Skeletal muscle cell (primary cell): ENCODE data around the gene FBXO24.

Source experiments
- DNase-seq: peaks from one replicate; pipeline ENCODE4 v3.0.0-alpha.2; 2010; ENCODE audit warnings: low read depth
- H3K4me3 ChIP-seq: 2 replicates; pipeline ENCODE4 v1.5.1; 2011; ENCODE audit warnings: low read depth, mild to moderate bottlenecking, control low read depth, low read length, moderate library complexity

FBXO24 gene

GRCh38 chr7:100641463-100641859 is 55.3 kb downstream of the FBXO24 start, which contains the start of gene TFR2:
Gene TFR2, minus strand, starts transcription at chr7:100641552. Its CDS starts 43 bp downstream, at chr7:100641509.
- H3K4me3 ChIP-seq, result no peak within 1 kb of the TSS
- no peak for DNase-seq

- DNase-seq, result no peak
- no peak overlapping the region for H3K4me3 ChIP-seq
These were observed 55.9 kb downstream of the FBXO24 start for GRCh38 chr7:100641860-100642533.

GRCh38 chr7:100642534-100642907 is 56.4 kb downstream of the FBXO24 start:
- no peak overlapping the region for H3K4me3 ChIP-seq
- no peak for DNase-seq

- no peak overlapping the region for H3K4me3 ChIP-seq
- no peak for DNase-seq
These were observed 63.9 kb downstream of the FBXO24 start for GRCh38 chr7:100649826-100650565.
